ENCODE results near the gene FAM163A. TPM values are rescaled to one million over a fixed set of nuclear protein-coding genes. Genes with fewer than 3 reads are reported as not detected.

Gene FAM163A
- total and polyA plus RNA-seq, 12 donors: 0.07 to 0.30 (median 0.15) TPM; not detected in 4

DNA sequence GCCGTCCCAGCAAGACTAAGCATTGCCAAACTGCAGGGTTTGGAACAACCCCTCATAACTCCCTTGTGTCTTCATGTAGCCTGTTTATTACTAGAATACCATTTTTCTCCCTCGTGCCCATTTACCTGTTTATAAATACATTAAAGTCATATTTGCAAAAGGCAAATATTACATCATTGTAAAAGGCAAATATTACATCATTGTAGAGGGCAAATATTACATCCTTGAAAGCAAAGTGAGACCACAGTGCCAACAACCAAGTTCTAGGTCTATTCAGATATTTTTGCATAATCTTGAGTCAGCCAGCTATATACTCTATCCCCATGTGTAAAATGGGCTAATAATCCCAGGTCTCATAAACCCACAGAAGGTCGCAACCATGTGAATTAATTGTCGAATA is 11.4 kb upstream of the FAM163A start:
- WGBS, 2 donors: 87 to 90% methylated on average over 4 of the region's 4 CpGs
- no peaks in the 10 kb centered on the region for H3K9me3 ChIP-seq
- TF ChIP-seq, protein P1, sequence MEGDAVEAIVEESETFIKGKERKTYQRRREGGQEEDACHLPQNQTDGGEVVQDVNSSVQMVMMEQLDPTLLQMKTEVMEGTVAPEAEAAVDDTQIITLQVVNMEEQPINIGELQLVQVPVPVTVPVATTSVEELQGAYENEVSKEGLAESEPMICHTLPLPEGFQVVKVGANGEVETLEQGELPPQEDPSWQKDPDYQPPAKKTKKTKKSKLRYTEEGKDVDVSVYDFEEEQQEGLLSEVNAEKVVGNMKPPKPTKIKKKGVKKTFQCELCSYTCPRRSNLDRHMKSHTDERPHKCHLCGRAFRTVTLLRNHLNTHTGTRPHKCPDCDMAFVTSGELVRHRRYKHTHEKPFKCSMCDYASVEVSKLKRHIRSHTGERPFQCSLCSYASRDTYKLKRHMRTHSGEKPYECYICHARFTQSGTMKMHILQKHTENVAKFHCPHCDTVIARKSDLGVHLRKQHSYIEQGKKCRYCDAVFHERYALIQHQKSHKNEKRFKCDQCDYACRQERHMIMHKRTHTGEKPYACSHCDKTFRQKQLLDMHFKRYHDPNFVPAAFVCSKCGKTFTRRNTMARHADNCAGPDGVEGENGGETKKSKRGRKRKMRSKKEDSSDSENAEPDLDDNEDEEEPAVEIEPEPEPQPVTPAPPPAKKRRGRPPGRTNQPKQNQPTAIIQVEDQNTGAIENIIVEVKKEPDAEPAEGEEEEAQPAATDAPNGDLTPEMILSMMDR (IDR thresholded peaks at IDR 0.05): no peak
- H3K27me3 ChIP-seq: peaks cover 0 to 23% (median 4%) of the 10 kb centered on the region in 7 donors
- no peak overlapping the region for H3K4me3 ChIP-seq
- no peak for DNase-seq
- ATAC-seq: no peak
- H3K27ac ChIP-seq: no peak overlapping the region
- H3K36me3 ChIP-seq: no peaks in the 10 kb centered on the region
- intact Hi-C loops (cut with DNase I): no loop called here
- no peaks in the 10 kb centered on the region for H3K4me1 ChIP-seq

DNA sequence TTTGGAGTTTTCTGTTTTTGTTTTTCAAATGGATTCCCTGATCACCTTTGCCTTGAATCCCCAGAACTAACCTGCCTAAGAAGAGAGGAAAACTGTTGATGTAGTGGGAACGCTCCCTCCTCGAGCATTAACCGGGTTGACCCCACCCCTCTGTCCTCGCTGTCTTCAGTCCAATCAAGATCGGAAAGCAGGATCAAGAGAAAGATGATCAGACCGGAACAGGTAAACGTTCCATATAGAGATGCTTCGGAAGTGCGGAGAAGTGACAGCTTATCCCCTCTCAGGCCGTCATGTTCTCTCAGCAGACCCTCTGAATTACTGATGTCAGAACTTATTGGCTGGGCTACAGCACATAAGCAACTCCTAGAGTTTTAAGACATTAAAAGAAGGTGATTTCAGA is 800 bp upstream of the FAM163A start:
- 30 to 35% methylated on average over 10 of the region's 10 CpGs for WGBS, 2 donors
- Histone ChIP-seq H3K36me3 (no peaks in the 10 kb centered on the region), H3K27me3 (peaks cover 23 to 98% (median 66%) of the 10 kb centered on the region in 7 donors), H3K27ac (no peak overlapping the region), H3K4me3 (peak overlapping the region in 4 of 10 donors; percentile 19 to 51 (median 48)), H3K4me1 (peaks cover 7 to 25% (median 20%) of the 10 kb centered on the region in 9 donors), H3K9me3 (peaks cover 0 to 10% (median 0%) of the 10 kb centered on the region in 11 donors)
- TF ChIP-seq, protein P1 (IDR thresholded peaks at IDR 0.05): no peak
- intact Hi-C loops (cut with DNase I): no loop called here
- no peak for DNase-seq
- no peak for ATAC-seq

DNA sequence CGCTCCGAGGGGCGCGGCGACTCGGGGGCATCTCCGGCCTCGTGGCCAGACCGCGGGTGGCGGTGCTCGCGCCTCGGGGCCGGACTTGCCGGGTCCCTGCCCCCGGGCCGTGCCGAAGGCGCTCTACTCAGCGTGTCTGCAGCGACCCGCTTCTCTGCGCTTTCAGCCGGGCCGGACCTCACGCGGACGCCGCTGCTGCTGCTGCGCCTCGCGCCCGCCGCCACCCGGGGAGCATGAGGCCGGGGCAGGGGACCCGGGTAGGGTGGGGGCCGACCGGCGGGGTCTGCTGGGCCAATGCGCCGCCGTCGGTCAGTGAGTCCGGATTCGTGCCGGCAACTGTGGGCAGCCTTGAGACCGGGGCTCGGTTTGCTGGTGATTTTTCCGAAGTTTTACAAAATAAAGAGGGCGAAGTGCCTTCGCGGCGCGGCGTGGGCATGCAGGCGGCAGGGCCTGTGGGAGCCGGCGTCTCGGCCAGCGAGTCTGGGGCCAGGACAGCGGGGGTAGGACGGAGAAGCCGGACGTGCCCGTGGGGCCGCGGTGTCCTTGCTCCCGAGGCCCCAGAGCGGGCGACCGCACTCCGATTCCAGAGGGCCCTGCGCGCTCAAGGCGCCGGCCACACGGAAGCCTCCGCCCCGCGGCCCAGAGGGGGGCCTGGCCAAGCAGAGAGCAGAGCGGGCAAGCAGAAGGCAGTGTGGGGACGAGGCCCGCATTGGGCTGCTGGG is 749 bp downstream of the FAM163A start:
- ATAC-seq: peak in 6 of 8 donors; percentile 40 to 74 (median 52)
- WGBS, 2 donors: 1% methylated on average over 85 of the region's 85 CpGs

DNA sequence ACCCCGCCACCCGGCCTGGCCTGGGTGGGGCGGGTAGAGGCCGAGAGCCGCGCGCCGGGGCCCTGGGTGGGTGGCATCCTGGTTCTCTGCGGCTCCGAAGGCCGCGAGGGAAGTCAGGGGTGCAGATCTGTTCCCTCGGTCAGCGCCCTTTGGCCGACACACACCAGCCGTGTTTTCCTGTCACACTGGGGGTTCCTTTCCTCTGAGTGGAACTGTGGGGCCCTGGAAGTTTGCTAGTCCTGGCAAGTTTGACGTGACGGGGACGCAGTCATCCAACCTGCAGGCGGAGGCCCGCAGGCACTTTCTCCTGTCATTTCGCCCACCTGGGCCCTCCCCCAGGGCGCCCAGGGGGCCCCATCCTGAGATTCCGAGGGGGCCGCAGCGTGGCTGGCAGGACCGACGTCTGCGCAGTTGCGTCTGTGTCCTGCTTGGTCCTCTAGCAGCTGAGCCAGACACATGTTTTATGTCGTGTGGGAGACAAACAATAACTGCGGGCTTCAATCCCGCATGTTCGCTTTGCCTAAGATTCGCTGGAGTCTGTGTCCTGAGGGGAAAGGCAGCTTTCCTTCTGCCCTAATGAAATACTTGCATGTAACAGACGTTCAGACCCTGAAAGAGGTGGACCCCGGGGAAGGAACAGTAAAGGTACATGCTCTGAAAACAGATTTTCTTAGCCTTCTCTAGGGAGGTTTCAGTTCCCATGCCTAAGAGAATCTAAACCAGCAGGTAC is 1.5 kb downstream of the FAM163A start:
- intact Hi-C loops (cut with DNase I): no loop called here
- TF ChIP-seq, protein P1 (IDR thresholded peaks at IDR 0.05): no peak
- Histone ChIP-seq H3K4me3 (peak overlapping the region in 9 of 10 donors; percentile 36 to 52 (median 47)), H3K9me3 (peaks cover 0 to 10% (median 0%) of the 10 kb centered on the region in 11 donors), H3K4me1 (peaks cover 7 to 25% (median 20%) of the 10 kb centered on the region in 9 donors), H3K27ac (no peak overlapping the region), H3K27me3 (peaks cover 23 to 79% (median 66%) of the 10 kb centered on the region in 7 donors), H3K36me3 (no peaks in the 10 kb centered on the region)
- WGBS, 2 donors: 32 to 34% methylated on average over 36 to 37 of the region's 37 CpGs
- no peak for ATAC-seq
- no peak for DNase-seq

More for the DNA sequence above, 749 bp downstream of the FAM163A start:
- H3K36me3 ChIP-seq: no peaks in the 10 kb centered on the region
- no peak overlapping the region for H3K27ac ChIP-seq
- H3K9me3 ChIP-seq: peaks cover 0 to 10% (median 0%) of the 10 kb centered on the region in 11 donors
- DNase-seq: peak in 1 of 2 donors; percentile 19
- H3K27me3 ChIP-seq: peaks cover 23 to 85% (median 66%) of the 10 kb centered on the region in 7 donors
- H3K4me1 ChIP-seq: peaks cover 7 to 25% (median 20%) of the 10 kb centered on the region in 9 donors
- TF ChIP-seq, protein P1 (IDR thresholded peaks at IDR 0.05): no peak
- peak overlapping the region; percentile 19 to 52 (median 46) for H3K4me3 ChIP-seq
- intact Hi-C loops (cut with DNase I): no loop called here

All from heart right ventricle (tissue), 16 donors.